NCI-H187 (cell line): ENCODE results near the gene PROK1.
"Not testable (repeated sequence)": the region's sequence is repeated elsewhere in the genome, so short reads cannot be mapped to it uniquely, and the experiment has no call there.

Experiments used
- DNase-seq, 2 experiments: peaks; one replicate each; lab custom pipeline; 2025; lab: John Stamatoyannopoulos, UW

The PROK1 gene

DNA sequence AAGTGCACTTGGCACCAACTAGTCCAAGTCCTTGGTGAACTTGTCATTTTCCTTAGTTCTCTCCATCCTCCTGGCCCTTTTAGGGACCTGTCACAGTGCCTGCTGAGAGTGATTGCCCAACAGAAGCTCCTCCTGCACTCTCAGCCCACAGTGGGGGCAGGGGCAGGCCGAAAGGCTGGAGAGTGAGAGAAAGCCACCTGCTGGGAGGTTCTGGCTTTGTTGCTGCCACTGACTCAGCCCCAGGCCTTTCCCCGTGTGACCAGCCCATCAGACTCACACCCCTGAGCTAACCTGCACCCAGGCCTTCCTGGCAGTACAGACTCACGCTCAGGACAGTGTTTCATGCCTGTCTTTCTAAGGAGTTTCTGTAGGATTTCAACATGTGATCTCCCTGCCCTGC, 17.1 kb upstream of the PROK1 start:
- no peak for DNase-seq

- DNase-seq, result no peak
Measured at GRCh38 chr1:110434946-110435345, 16.0 kb upstream of the PROK1 start.

- DNase-seq, result no peak
Measured at GRCh38 chr1:110436635-110437034, 14.3 kb upstream of the PROK1 start.

DNA sequence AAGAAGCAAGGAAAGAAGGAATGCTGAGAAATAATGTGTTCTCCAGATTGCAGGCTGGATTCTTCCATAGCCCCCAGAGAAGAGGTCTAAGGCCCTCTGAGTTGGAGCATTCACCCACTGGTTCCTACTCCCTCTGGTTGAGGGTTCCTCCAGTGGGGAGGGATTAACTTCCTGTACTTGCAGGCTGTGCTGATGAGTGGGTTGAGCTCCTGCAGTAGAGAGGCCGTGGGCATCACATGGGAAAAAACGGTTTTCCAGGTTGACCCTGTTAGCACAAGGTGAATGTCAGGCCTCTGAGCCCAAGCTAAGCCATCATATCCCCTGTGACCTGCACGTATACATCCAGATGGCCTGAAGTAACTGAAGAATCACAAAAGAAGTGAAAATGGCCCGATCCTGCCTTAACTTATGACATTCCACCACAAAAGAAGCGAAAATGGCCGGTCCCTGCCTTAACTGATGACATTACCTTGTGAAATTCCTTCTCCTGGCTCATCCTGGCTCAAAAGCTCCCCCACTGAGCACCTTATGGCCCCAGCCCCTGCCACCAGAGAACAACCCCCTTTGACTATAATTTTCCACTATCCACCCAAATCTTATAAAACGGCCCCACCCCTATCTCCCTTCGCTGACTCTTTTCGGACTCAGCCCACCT, 13.2 kb upstream of the PROK1 start:
- not testable (repeated sequence) for DNase-seq

DNA sequence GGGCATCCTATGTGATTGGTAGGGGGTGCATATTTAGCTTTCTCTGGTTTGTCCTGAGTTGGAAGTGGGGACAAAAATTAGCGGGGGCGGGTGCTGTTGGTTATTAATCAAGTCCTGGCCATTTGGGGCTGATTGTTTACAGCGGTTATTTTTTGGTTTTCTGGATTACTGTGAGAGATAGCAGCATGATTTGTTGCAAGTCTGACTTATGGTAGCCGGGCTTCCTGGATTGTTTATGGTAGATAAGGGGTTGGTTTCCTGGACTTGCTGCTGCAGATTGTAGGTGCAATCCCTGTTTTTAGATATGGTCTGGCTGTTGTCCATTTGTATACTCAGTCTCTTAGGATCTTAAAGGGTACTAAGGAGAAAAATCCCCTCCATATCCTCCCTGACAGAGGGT, 12.1 kb upstream of the PROK1 start:
- no peak for DNase-seq

GRCh38 chr1:110439873-110440272, 11.1 kb upstream of the PROK1 start:
- not testable (repeated sequence) for DNase-seq

DNA sequence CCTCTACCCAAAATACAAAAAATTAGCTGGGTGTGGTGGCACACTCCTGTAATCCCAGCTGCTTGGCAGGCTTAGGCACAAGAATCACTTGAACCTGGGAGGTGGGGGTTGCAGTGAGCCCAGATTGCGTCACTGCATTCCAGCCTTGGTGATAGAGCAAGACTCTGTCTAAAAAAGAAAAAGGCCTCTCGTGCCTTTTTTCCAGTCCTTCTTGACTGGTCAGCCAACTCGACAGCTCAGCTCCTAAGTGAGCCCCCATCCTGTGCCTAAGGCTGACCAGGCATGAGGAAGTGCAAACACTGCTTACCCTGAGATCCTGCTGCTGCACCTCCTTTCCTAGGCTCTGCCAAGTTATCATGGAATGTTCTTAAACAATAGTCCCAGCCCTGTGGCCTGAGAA, 10.1 kb upstream of the PROK1 start:
- no peak for DNase-seq

- no peak for DNase-seq
Measured at GRCh38 chr1:110441888-110442287, 9.1 kb upstream of the PROK1 start.

GRCh38 chr1:110443451-110443850, 7.5 kb upstream of the PROK1 start:
- no peak for DNase-seq

GRCh38 chr1:110444561-110444960, 6.4 kb upstream of the PROK1 start:
- no peak for DNase-seq

- no peak for DNase-seq
Measured at GRCh38 chr1:110449661-110450651, 993 bp upstream of the PROK1 start.

GRCh38 chr1:110452330-110452729, 1.4 kb downstream of the PROK1 start:
- no peak for DNase-seq

GRCh38 chr1:110453829-110454228, 2.9 kb downstream of the PROK1 start:
- DNase-seq, result no peak

- no peak for DNase-seq
Measured at GRCh38 chr1:110454328-110454727, 3.4 kb downstream of the PROK1 start.

DNA sequence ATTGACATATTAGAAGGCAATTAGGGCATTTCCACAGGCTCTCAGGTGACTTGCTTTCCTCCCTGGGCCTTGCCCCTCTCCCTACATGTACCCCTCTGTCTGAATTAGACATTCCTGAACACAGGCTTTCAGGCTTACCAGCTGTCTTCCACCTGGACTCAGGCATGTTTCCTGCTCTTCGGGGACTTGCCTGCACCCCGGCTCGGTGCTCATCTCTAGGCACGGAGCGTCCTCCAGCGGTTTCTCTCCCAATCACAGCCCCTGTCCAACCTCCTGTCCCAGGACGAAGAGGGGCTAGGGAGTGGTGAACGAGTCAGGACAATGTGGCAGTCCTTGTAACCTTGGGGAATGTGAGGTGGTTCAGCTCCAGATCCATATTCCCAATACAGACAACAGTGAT, 4.2 kb downstream of the PROK1 start:
- no peak for DNase-seq

- DNase-seq, result no peak
Measured at GRCh38 chr1:110457206-110457605, 6.3 kb downstream of the PROK1 start.

DNA sequence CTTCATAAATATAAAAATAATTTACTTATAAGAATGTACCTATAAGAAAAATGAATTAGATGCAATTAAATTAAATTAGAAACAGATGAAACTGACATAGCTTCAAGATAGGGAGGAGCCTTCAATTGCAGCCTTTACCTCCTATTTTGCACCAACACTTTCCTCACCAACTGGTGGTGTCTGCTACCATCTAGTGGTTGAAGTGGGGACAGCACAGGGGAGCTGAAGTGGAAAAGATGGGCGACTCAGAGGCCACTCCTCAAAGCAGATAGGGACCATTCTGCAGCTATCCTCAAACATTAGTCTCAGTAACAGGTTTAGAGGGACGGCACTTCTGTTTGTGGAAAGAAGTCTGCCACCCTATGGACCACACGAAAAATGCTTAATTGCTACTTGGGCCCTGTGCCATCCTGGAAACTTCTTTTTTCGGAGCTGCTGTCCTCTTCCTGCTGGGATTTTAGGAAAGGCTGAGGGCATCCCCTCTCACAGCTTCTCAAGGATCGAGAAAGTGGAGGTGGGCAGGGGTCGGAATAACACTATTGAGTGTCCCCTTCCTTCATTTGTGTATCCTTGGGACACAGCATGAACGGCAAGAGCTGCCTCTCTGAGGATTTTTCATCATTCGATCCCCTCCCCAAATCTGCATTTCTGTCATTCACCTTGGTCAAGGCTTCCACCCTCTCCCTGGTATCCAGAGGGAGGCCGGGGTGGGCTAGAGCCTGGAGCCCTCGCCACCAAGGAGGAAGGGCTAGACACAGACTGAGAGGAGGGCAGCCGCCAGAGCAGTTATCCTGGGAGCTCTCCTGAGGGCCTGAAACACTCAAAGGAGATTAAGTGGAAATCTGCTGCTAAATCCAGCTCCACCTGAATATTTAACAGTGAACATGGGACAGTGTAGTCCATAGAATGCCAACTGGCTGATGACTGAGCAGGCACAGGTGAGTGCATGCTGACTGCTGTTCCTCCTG, 9.6 kb downstream of the PROK1 start:
- peak; percentile 14 to 54 for DNase-seq

DNA sequence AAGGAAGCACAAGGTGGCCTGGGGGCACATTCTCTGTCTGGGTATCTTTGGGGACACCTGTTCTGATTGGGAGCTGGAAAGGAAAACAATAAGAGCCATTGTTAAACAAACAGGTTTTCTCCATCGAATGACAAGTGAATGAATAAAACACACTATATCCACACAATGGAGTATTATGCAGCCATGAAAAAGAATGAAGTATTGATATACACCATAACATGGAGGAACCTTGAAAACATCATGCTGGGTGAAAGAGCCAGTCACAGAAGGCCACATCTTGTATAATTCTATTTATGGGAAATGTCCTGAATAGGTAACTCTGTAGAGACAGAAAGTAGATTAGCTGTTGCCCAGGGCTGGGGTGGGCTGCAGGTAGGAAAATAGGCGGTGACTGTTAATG, 11.1 kb downstream of the PROK1 start:
- DNase-seq, result no peak

GRCh38 chr1:110462964-110463363, 12.0 kb downstream of the PROK1 start:
- DNase-seq, result no peak

DNA sequence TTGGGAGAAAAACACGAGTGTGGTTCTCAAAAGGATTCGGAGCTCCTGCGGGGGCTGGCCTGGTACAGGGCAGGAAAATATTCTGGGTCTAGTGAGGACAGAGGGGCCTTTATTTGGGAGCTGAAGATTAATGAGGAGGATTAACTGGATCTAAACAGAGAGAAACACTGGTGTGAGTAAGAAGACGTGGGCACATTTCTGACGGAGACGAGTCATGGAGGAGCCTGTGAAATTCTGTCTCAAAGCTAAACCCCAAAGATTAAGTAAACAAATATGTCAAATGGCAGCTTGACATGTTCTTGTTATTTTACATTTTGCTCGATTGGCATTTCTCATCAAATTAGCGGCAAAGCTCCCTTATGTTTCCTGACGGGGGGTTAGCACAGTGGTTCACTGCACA, 12.8 kb downstream of the PROK1 start:
- DNase-seq, result no peak

GRCh38 chr1:110464340-110464739, 13.4 kb downstream of the PROK1 start:
- no peak for DNase-seq
